GM19023 (cell line): ENCODE measurements around the gene ACBD3.

ENCODE experiments used
- ATAC-seq: cut with Tn5 transposase; IDR thresholded peaks from one replicate; pipeline ENCODE4 v1.9.1; 2021; ENCODE audit warnings: mild to moderate bottlenecking, moderate library complexity; ENCODE audit not compliant: unreplicated experiment

Gene ACBD3

DNA sequence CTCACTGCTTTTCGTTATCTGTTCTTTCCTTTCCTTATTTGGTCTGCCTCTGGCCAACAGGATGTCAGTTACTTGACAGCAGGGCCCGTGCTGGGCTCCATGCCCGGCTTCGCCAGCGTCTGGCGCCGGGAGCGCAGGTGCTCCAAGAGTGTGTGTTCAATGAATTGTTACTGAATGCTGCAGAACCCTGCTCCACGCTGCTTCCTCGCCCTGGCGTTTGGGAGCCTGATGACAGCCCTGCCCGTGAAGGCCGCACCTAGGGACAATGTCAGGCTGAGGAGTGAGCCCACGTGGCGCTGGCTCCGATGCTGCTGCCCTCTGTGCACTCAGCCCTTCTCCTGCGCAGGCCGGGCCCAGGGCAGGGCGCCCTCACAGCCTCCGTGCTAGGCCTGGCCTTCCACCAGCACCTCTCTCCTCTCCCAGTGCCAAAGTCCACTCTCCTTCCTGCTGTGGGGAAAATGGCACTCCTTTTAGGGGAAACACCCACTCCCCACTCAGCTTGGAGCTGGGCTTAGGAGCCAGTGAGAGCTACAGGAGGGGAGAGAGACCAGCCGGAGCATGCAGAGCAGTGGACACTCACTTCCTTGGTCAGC is 51.4 kb downstream of the ACBD3 start:
- no peak for ATAC-seq

DNA sequence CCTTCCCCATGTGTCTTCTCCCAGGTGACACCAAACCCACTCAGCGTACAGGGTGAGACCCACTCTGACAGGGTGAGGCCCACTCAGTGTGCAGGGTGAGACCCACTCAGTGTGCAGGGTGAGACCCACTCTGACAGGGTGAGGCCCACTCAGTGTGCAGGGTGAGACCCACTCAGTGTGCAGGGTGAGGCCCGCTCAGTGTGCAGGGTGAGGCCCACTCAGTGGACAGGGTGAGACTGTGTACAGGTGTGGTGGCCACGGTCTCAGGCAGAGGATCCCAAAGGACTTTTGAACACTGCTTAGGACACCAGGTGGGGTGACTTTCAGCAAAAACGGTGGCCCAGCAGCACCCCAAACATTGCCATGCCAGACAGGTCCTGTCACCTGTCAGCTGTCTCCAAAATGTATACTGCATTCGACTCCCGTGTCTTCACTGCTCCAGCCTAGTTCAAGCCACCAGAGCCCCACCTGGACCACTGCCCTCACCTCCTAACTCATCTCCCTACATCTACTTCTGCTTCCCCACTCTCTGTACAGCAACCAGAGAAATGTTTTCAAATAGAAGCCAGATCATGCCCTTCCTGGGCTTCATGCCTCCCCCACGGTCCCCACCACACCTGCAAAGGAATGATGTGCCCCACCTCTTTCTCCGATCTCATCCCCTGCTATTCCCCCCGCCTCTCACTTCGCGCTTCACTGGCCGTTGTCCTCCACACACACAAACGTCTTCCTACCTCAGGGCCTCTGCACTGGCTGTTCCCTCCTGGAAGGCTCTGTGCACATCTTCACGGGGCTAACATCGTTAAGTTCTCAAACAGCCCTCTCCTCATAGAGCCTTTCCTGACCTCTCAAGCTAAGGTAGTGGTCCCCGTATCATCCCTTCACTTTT is 52.1 kb downstream of the ACBD3 start:
- ATAC-seq = no peak

DNA sequence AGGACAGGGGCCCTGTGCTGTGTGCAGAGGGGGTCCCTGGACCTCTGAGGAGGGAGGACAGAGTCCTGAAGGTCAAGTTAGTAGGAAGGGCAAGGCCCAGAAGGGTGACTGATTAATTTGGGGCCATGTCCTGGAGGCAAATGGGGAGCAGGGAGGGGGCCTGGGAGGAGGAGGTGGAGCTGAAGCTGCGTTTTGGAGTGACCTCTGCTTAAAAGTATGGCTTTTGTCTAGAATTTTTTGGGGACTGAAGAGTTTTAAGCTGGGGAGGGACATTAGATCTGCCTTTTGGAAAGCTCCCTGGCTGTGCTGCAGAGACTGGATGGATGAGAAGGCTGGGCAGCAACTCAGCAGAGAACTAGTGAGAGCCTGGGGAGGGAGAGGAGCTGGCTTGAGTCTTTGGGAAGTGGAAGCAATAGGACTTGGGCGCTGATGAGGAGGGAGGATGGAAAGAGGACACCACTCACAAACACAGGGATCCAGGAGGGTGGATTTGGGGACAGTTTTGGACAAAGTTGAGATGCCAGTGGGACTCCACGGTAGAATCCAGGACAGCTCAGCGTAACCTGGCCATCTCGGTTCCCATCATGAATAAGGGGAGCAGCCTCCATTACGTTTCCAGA is 52.9 kb downstream of the ACBD3 start:
- ATAC-seq = no peak

DNA sequence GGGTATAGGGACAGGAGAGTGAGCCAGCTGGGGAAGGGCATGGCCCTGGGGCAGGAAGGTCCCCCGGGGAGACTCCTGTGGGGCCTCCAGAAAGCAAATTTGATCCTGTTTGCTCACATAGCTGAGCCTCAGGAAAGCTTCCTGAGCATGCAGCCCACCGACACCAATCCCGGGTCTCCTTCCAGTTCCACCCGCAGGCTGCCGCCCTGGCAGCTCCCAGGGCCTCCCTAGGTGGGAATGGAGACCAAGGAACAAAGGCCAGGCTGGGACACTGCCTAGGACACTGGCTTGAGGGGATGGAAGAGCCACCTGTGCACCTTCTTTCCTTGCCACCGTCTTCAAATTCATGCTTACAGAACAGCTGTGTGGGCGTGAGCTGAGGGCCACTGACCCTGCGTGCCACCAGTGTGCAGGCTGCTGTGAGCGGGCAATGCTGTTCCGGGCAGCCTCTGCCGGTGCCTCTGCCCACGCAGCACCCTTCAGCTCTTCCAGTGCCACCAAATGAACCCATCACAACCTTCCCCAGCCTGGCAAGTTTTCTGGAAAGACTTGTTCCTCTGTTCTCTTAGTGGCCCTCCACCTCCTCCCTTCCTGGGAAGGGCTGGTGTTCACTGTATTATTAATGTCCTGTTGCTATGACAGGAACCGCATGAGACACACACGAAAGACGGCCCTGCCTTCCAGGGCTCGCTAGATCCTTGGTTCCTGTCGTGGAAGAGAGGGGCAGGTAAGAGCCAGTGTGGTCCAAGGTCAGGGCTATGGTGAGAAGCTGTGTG is 53.6 kb downstream of the ACBD3 start:
- peak; percentile 37 for ATAC-seq

DNA sequence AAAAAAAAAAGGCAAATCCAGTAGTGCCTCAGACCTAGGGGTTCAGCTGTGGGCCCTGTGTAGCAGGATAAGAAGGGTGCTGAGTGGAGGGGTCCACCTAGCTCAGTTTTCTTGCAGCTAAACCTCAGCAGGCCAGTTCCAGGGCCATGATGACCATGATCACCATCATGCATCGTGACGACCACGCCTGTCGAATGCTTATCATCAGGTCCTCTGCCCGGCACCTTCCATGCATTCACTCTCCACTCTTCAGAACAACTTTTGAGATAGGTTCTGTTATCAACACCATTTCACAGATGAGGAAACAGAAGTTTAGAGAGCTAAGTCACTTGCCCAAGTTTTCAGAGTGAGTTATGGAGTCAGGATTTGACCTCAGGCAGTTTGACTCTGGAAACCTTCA is 54.9 kb downstream of the ACBD3 start:
- ATAC-seq = no peak

DNA sequence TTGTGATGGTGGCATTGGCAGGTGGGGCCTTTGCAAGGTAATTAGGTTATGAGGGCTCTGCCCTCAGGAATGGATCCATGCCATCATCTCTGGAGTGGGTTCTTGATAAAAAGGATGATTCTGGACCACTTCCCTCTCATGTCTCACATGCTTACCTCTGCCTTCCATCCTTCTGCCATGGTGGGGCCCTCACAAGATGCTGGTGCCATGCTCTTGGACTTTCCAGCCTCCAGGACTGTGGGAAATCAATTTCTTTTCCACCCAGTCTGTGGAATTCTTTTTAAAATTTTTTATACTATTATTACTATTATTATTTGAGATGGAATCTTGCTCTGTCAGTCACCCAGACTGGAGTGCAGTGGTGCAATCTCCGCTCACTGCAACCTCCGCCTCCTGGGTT is 57.3 kb downstream of the ACBD3 start:
- ATAC-seq = no peak

DNA sequence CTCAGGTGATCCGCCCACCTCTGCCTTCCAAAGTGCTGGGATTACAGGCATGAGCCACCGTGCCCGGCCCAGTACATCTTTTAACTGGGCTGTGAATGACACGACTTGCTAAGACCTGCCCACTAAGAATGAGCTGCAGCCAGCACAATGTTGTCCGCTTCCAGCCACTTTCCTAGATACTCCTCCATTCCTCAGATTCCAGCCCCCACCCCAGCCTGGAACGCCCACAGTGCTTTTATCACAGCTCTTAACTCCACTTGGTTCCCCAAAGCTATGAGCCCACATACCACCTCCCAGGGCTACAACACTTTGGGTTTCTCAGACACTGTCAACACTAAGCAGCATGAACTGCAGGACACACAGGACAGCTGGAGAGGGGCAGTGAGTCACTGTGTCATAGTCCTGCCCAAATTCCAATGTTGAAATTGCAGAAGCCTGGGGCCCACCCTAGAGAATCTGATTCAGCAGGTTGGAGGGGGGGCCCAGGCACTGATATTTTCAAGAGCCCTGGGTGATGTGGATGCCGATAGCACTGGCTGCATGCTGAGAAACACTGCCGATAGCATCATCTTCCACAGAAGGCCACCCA is 58.0 kb downstream of the ACBD3 start:
- ATAC-seq = no peak

DNA sequence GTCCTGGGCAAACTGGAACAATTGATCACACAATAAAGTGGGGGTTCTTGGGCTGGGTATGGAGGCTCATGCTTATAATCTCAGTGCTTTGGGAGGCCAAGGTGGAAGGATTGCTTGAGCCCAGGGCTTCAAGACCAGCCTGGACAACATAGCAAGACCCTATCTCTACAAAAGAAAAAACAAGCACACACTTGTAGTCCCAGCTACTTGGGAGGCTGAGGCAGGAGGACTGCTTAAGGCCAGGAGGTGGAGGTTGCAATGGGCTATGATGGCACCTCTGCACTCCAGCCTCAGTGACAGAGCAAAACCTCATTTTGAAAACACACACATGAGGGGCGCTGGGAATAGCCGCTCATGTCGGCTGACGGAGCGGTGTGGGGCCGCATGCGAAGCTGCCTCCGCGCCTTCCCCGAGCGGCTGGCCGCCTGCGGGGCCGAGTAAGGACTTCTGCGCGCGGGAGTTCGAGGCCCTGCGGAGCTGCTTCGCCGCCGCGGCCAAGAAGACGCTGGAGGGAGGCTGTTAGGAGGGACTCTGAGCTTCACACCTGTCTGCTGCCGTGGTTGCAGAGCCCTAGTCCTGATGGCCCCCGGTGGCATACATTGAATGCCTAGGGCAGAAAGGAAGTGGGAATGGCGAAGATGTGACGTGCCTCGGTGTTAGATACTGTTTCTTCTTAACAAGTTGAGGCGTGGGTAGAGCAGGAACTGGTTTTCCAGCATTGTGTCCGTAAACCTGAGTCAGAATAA is 59.5 kb downstream of the ACBD3 start:
- peak; percentile 0 for ATAC-seq

DNA sequence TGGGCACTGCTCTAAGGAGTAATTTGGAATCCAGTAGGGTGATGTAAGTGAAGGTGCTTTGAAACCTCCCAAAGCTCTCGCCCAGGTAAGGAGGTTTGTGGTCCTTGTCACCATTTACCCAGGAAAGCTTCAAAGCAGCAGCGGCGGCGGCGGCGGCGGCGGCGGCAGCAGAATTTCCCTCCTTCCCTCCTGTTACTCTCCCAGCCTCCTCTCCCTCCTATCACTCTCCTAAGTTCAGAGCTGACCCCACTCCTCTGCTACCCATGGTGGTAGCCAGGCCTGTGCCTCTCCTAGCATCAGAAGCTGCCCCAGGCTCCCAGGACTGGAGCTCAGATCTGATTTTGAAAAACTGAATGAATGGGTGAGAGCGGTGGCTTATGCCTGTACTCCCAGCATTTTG is 60.7 kb downstream of the ACBD3 start:
- ATAC-seq = no peak

DNA sequence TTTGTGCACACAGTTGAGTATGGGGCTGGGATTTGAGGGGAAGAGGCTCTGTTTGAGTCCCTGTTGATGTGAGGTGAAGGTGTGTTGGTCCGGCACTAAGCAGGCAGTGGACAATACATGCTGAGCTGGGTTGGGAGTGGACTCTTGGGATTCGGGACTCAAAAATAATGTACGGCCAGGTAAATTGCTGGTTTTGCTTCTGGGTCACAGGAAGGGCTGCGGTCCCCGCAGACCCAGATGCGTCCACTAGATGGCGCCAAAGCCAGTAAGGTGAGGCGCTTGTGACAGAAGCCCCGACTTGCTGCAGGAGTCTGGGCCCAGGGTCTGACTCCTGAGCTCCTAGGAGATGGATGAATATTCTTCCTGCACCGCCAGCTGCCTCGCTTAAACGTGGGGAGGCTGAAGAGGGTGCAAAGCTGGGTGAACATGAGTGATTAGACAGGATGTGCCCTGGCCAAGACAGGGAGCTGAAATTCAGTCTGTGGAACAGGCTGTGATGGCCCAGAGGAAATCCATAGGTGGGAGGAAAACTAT is 61.4 kb downstream of the ACBD3 start:
- no peak for ATAC-seq

DNA sequence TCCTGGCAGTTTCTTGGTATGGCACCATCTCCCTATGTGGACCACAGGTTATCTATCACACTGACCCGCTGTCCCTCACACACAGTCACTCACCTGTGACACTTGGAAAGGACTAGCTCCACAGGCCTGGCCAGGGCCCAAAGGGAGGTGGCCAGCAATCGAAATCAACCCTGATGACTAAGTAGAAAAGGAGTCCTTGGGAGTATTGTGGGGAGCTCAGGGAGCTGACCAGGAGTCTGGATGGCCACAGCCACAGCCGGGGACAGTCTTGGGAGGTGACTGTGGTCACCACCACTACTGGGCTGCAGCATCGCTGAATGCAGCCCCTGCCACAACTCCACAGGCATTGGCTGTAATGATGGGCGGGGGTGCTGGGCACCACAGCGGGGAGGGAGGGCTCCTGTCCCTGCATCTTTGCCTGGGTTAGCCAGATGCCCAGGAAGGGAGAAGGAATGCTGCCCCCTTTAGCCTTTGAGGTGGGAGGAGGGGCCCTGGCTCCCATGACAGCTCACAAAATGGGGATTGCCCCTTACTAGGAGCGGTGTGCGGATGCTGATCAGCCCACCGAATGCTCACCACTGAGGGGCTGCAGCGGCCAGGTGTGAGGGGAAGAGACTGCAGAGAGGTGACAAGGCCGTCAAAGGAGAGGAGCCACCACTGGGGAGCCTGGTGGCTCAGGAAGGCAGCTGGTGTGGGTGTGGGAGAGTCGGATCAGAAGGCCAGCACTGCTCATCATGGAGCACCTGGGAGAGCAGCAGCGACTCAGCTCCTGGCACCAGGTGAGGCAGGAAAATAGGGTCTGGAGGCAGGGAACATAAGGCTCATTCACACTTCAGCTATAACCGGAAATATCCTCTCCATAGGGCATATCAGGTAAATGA is 62.7 kb downstream of the ACBD3 start:
- ATAC-seq = no peak

DNA sequence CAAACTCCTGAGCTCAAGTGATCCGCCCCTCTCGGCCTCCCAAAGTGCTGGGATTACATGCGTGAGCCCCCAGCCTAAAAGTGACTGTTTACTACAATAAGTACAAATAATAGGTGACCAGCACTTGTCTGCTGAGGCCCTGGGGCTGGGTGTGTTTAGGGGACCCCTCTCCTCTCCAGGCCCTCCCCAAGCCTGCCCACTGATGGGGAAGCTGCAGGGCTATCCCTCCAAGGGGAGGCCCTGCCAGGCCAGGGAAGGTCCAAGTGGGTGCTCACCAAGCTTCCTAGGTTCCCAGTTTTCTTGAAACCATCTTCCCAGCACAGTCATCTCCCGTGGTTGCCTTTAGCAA is 63.4 kb downstream of the ACBD3 start:
- ATAC-seq = no peak

DNA sequence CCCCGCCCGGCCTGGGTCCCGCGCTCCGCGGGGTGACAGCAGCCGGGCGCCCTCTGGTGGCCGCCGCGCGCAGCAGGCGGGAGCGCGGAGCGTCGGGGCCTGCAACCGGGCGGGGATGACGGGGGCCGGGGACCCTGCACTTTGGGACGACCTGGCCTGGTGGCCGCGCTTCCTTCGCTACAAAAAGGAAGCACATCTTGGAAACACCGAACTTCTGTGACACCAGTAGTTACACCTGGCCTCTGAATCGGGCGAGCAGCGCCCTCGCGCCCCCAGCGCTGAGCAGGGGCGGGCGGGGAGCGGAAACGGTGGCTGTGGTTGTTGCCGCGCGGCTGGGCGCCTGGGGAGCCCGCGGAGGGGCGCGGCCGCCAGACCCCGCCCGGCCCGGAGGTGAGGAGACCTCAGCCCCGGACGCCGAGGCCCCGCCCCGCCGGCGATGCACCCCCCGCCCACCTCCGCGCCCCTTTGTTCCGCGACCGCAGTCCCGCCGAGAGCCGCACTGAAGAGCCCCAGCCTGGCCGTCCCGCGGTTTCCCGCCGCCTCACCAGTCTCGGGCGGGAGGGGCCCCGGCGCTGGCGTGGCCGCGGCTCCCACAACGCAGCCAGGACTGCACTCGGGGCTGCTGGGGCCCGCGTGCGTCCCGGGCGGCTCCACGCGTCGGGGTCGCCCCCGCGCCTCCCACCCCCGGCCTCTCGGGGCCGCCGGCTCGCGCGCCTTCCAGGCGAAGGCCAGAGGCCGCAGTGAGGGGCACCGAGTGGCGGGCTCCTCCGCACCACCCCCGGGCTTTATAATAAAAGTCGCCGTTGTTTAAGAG is 64.7 kb downstream of the ACBD3 start:
- peak; percentile 65 for ATAC-seq

DNA sequence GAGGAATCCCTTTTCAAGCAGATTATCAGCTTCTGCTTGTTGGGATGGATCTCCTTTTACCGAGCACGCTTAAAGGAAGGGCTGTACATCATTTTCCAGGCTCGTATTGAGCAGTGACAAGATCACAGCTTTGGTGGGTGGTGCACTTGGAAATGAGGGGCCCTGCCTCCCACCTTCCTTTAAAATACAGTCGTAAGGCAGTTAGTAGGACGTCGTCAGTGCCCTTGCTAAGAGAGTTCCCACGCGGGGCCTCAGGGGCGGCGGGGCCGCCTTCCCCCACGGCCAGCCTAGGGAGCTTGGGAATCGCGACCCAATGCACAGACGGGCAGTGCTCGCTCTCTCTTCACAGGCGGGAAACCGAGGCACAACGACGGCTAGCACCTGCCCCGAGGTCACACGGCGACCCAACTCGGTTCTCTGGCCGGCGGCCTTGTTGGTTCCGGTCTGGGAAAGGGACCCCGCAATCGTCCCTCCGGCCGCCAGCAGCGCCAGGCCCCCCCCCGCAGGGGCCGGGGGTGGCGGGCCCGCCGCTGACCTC is 65.4 kb downstream of the ACBD3 start:
- no peak for ATAC-seq

DNA sequence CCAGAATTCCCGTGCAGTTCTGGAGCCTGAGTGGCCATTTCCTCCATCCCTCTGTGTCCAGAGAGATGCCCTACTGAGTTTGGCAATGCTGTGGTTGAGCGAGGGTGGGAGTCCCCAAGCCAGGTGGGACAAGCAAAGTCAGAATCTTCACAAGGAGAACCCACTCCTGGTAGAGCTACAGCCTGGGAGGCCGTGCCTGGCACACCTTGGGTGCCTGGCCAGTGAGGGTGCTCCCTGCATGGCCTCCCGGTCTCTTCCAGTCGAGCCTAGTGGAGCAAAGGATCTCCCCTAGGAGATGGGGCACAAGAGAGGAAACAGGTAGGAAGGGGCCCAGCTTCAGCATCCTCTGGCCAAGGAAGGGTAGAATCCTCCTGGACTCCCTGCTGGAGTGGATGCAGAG is 66.1 kb downstream of the ACBD3 start:
- no peak for ATAC-seq

DNA sequence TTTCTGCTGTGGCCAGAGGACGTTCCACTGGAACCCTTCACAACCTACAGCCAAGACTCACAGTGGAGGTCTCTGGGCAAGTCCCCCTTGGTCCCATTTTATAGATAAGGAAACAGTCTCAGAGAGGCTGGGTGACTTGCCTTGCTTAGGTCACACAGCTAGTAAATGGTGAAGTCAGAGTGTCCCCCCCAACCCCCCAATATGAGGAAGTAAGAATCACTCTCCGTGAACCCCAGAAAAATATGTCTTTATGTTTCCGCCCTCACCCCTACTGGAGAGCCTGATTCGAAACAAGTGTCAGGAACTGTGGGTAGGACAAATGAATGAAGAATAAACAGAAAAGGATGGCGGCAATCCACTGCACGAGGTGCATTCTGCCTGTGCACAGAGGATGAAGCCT is 67.4 kb downstream of the ACBD3 start:
- ATAC-seq = no peak

DNA sequence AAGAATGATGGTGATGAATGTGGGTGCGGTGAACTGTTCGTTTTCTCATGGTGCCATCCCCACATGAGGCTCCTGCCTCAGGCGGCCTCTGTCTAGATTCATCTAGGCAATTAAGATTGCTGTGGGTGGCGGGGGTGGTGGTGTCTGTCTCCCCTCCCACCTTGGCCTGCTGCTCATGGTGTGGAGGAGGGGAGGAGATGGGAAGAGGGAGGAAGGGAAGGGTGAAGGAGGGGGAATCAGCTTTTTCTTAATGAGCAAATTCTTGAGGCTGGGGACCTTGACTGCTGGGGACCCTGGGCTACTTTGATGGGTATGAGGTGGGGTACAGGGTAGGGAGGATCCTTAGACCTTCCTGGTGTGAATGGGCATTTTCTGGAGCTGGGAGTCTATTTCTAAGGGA is 68.2 kb downstream of the ACBD3 start:
- no peak for ATAC-seq

DNA sequence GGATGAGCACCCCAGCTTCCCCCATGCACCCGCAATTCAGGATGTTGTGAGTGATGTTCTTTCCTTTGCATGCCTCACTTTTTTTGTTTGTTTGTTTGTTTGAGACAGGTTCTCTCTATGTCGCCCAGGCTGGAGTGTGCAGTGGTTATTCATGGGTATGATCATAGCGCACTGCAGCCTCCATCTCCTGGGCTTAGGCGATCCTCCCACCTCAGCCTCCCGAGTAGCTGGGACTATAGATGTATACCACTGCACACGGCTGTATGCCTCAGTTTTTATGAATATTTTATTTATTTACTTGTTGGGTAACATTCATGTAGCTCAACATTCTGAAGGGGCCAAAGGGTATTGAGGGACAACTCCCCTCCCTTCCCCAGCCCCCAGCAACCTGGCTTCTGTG is 69.2 kb downstream of the ACBD3 start:
- ATAC-seq = no peak
